GM03348 (cell line): ENCODE results near the gene LRP1.

Experiments used
- DNase-seq: peaks from one replicate; pipeline ENCODE4 v3.0.0; 2012; ENCODE audit warnings: low spot score

LRP1 gene

DNA sequence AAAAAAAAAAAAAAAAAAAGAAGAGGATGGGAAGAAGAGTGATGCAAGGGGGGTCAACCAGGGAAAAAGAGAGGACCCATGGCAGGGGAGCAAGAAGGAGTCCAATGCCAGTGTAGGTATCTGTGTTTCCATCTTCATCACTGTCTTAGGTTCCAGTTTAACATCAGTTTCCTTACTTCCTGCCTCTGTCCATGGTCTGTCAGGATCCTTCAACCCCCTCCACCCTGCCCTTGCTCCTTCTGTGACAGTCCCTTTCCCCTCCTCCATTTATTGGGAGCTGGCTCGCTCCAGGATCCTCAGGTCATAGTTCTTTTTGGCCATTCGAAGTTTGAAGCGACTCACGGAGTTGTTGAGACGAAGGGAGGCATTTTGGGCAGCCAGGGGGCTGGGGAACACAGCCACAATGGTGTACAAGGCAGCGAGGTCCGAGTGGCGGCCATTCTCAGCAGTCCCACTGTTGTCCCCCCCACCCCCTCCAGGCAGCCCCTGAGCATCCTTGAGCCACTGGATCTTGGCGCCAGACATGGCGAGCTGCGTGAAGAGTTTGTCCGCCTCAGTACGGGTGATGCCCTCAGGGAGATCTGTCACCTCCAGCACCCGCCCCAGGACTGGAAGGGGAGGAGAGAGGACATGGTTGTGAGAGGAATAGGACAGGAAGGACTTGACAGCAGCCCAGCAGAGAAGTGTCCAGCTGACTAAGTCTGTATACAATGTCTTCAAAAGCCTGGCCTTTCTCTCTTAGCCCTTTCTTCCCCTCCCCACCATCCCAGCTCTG lies 126.4 kb downstream of the LRP1 start:
- DNase-seq = no peak

DNA sequence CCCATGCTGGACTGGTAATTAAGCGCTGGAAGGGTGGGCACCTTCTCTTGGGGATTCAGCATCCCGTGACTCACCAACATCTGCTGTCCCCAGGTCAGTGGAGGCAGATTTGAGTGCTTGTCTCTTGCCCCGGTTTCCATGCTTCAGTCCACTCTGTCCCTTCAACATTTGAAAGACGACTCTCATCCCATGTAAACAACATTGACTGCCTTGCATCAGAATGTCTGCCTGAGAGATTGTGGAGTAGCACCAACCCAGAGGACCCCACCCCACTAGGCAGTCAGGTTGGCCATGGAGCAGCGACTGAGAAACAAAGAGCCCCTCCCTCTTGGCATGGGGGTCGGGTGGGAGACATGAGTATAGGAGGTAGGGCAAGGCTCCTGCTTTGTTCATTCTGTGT lies 127.6 kb downstream of the LRP1 start:
- no peak for DNase-seq

DNA sequence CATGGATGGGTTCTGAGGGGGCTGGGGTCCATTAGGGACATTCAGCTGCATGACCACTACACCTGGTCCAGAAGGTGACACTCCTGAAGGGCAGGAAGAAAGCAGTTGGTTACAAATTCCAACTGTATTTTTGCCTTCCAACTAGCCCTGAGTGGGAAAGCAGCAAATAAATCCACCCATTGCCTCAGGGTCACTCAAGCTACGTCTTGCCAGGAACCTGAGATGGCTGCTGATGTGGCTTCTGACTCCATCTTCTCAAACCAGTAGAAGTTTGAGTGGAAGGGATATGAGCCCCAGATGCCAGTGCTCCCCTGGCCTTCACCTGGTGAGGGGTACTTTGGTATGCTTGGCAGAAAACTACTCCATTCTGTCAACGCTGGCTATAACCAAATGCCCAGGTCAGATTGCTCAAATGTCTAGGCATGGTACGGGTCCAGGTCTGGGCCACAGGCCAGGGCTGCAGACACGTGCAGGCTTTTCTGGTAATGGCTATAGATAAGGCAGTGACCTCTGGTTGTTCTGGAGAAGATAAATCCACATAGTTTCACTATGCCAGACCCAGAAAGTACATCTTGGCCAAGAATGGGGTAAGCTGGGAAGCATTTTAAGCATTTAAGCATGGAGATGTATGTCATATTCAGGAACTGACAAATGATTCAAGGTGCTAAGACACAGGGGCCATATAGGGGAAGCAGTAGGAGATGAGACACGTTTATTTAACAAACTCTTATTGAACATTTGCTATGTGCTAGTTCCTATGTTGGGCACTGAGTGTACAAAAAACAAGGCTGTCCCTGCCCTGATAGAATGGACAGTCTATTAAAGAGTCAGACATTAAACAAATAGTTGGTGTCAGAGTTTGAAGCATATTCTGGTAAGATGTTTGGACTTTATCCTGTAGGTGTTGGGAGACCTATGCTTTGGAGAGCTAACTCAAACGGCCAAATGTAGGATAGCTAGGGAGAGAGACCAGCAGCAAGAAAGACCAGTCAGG lies 131.0 kb downstream of the LRP1 start:
- DNase-seq = no peak

DNA sequence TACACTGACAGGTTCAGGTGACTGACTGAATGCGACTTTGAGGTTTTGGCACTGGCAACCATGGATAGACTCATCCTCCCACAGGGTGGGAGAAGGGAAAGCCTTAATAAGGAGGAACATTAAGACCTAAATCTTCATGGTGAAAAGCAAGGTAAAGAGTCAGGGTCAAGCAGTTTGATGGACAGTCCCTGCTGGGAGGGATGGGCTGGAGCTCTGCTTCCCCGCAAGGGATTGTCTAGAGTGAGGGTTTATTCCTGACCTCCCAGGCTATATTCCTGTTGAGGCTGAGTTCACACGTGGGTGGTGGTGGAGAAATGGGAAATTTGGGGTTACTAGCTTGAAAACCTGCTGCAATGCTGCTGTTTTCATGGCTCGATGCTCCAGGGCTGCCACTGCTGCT lies 132.1 kb downstream of the LRP1 start:
- DNase-seq = no peak

DNA sequence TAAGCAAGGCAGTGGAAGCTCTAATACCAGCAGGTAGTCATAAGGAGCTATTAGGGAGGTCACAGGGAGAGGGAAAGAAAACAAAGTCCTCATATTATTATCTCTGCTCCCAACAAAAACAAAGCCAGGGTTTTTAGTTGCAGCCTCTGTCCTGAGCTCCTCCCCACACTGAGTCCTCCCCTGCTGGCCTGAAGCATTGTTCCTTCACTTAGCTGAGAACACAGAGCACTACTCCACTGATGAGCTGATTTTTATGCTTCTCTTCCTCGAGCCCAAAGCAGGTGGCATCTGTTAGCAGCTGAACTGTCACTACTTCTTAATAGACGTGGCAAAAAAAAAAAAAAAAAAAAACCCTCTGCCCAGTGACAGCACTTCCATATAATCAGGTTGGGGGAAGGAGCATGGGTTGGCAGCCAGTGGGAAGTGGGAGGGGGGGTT lies 133.2 kb downstream of the LRP1 start:
- DNase-seq = no peak

DNA sequence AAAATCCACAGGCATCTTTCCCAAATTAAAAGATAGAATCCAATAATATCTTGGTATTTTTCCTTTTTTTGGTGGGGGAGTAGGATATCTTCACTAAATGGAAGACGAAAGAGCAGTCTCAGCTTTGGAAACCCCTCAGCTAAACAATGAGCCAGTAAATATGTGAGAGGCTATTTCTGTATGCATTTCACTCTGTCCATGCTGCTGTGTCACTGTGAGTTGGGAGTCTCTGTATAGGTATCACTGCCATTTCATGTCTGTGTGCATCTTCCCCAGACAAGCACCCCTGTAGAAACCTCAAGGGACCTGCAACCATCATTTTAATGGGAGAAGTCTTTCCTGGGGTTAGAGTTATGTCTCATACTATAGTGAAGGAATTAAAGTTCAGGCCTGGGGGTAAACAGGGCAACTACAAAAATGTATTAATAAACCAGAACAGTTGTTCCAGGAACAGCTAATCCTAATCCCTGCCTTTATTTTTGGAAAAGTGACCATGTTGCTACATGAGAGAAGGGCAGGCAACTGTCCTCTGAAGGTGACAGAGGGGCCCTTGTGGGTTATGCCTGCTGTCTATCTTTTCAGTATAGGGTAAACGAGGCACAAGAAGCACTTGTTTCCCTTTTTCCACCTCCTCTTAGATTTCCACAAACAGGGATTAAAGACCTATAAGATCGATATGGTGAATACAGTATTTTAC lies 134.0 kb downstream of the LRP1 start:
- no peak for DNase-seq
